IPS-18c (cell line): ENCODE results near the gene EBF4.
"Not testable (repeated sequence)": the region's sequence is repeated elsewhere in the genome, so short reads cannot be mapped to it uniquely, and the experiment has no call there.

Source experiments
- H3K4me3 ChIP-seq: 2 replicates; pipeline ENCODE4 v1.7.0; 2013; ENCODE audit warnings: low read depth, mild to moderate bottlenecking, low read length, moderate library complexity; ENCODE audit not compliant: insufficient read depth
- H3K9me3 ChIP-seq: one replicate; pipeline ENCODE4 v1.6.1; 2013; ENCODE audit warnings: mild to moderate bottlenecking, low read length, moderate library complexity; ENCODE audit not compliant: control insufficient read depth, insufficient read depth

The EBF4 gene

DNA sequence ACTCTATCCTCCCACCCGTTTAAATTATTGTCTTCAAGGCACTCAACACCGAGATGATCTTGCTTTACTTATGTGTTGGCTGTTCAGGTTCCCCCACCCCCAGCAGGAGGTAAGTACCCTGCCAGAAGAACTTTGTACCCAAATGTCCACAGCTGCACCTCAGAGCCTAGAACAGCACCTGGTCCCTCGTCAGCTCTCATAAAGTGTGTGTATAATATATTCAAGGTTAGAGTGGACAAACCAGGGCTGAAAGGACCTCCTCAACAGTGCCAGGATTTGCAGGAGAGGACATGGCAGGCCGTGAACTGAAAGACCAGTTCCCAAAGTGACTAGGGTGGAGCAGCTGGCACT lies 113.7 kb downstream of the EBF4 start:
- H3K4me3 ChIP-seq, result no peak overlapping the region

DNA sequence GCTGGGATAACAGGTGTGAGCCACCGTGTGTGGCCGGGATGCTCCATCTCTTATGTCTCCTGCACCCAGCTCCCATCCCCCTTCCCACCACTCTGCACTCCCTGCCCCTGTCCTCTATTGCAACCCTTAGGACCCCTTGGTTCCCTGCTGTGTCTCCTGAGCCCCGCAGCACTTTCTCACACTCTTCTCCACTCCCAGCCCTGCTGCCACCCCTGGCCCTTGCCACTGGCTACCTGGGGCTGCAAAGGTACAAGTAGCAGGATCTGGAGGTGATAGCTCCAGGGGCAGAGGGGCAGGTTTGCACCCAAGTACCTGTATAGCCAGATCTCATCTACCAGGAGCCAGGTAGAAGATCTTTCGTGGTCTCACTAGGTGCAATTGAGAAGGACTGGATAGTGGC lies 114.4 kb downstream of the EBF4 start:
- no peak overlapping the region for H3K4me3 ChIP-seq

More for the DNA sequence above, 113.7 kb downstream of the EBF4 start:
- H3K9me3 ChIP-seq, result no peaks in the 10 kb centered on the region

DNA sequence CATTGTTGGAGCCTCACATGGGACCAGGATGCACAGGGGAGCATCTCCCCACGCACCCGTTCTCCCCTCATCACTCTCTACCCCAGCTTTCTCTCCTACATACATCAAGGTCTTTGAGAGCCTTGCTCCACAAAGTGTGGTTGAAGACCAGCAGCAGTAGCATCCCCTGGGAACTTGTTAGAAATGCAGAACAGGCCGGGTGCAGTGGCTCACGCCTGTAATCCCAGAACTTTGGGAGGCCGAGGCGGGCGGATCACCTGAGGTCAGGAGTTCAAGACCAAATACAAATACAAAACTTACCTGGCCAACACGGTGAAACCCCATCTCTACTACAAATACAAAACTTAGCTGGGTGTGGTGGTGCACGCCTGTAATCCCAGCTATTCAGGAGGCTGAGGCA lies 115.3 kb downstream of the EBF4 start:
- H3K9me3 ChIP-seq, H3K4me3 ChIP-seq: not testable (repeated sequence)

More for the DNA sequence above, 114.4 kb downstream of the EBF4 start:
- H3K9me3 ChIP-seq, result no peaks in the 10 kb centered on the region

DNA sequence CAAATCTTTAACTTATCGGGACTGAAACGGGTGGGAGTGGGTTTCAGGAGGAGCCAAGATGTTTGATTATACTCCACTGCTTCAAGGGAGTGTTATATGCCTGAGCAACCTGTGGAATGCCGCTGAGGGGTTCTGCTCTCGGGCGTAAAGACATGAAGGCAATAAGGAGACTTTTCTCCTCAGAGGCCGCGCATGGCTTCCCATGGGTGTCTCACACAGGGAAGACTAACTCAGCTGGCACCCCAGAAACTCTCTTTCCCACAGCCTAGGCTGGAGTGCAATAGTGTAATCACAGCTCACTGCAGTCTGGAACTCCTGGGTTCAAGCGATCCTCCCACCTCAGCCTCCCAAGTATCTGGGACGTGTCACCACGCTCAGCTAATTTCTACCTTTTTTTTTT lies 117.1 kb downstream of the EBF4 start:
- Histone ChIP-seq H3K9me3 (no peaks in the 10 kb centered on the region), H3K4me3 (no peak overlapping the region)
